Right ventricle myocardium superior (tissue), 1 donor: Measurements from ENCODE around the gene TXNIP. TPM values are rescaled to one million over a fixed set of nuclear protein-coding genes. Genes with fewer than 3 reads are reported as not detected.

ENCODE experiments used
- ATAC-seq: fragments of 200-7000 bp; cut with Tn5 transposase; one replicate; pipeline ENCODE4 v1.9.1; 2020; ENCODE audit warnings: mild to moderate bottlenecking; ENCODE audit not compliant: poor library complexity
- DNase-seq: peaks from one replicate; pipeline ENCODE4 v3.0.0-alpha.2; 2020
- intact Hi-C: fragments of 100-400 bp; cut with DNase I; formaldehyde crosslinking; loops from one replicate; pipeline ENCODE4 v1.11.2; 2022
- total RNA-seq: library from RNA; stranded (reverse); fragmentation: NEBNext Ultra II Directional; extraction: Animal tissue kit (Norgen Biotek cat#: 25700); gene quantifications from one replicate; pipeline ENCODE4 v1.2.1, GENCODE V29; 2021
- donor health status: DM: no; HTN: yes; CAD: no; lungs with severe emphysema.

The TXNIP gene
- total RNA-seq, 1 donor from 2014 or later: 980 TPM

DNA sequence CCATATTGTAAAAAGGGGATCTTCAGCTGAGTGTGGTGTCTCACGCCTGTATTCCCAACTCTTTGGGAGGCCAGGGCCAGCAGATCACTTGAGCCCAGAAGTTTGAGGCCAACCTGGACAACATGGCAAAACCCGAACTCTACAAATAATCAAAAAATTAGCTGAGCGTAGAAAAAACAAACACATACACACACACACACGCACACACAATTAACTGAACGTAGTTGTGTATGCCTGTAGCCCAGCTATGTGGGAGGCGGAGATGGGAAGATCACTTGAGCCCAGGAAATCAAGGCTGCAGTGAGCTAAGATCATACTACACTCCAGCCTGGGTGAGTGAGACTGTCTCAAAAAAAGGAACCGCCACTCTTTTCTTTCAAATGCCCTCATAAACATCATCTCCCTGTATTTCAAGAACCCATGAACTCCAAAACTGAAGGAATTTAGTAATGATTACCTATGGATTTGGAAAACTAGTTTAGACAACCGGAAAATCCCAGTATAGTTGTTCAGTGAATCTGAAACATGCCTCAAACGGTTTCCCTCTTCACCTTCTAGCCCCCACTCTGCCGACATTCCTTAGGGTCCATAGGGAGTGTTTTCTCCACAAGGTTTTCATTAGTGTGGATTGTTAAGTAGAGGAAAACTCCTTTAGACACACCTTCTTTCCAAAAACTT is 4.5 kb downstream of the TXNIP start:
- intact Hi-C loops: no loop called here
- ATAC-seq: peak; percentile 20
- DNase-seq: no peak

DNA sequence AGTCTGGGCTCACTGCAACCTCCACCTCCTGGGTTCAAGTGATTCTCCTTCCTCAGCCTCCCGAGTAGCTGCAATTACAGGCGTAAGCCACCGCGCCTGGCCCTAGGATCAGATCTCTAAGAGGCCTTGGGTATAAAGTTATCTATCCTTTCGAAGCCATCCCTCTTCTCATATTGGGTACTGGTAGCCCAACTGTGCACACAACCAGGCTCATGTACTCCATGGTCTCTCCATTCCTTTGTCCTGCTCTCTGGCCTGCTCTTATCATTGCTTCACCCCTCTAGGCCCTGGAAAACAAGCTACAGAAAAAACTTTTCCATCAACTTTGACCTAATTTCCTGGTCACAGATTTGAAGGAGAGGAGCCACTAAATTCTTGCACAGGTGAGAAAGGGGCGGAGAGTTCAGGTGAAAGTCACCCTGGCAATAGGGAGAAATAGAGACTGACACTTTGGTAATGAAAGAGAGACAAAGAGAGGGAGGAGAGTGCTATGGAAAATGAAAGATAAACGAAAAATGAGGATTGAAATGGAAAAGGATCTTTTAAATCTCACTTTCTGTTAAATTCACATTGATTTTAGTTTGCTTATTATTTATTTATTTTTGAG is 6.0 kb downstream of the TXNIP start:
- DNase-seq: no peak
- peak; percentile 5 for ATAC-seq
- intact Hi-C loops: no loop called here

DNA sequence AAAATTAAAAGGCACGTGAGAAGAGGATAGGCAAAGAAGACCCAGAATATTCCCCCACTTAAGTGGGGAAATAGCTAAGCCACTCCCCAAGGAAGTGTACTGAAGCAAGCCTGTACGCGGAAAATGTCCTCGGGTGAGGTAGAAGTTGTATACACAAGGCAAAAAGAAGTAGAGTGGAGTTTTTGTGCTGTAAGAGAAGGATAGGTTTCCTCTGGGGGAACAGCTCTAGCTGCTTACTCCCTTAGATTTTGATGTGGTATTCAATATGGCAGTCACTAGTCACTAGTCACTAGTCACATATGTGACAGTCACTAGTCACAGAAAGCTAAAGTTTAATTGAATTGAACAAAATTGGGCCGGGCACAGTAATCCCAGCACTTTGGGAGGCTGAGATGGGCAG is 7.6 kb downstream of the TXNIP start:
- intact Hi-C loops: no loop called here
- ATAC-seq (no peak), DNase-seq (no peak)

DNA sequence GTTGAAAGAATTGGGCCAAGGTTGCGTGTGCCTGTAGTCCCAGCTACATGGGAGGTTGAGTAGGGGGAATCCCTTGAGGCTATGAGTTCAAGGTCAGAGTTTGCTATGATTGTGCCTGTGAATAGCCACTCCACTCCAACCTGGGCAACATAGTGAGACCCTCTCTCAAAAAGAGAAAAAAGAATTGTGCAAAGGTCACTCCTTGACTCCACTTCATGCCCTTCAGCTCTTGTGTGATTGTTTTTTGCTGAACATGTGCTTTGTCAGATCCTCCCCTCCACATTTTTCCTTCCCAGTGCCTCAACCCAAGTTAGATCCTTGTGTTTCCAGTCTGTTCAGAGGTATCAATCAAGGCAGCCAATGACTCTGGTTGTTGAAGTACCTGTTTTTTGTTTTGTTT is 8.5 kb downstream of the TXNIP start:
- no peak for ATAC-seq
- intact Hi-C loops: no loop called here
- no peak for DNase-seq

DNA sequence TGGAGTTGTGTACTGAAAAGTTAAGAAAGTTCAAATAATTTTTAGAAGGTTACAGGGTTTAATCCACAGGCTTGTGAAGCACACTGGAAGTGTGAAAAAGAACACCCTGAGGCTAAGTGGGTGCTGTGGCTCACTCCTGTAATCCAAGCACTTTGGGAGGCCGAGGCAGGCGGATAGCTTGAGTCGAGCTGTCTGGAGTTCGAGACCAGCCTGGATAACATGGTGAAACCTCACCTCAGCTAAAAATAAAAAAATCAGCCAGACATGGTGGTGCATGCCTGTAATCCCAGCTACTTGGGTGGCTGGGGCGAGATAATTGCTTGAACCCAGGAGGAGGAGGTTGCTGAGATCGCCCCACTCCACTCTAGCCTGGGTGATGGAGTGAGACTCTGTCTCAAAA is 9.8 kb downstream of the TXNIP start:
- no peak for ATAC-seq
- DNase-seq: no peak
- intact Hi-C loops: no loop called here

DNA sequence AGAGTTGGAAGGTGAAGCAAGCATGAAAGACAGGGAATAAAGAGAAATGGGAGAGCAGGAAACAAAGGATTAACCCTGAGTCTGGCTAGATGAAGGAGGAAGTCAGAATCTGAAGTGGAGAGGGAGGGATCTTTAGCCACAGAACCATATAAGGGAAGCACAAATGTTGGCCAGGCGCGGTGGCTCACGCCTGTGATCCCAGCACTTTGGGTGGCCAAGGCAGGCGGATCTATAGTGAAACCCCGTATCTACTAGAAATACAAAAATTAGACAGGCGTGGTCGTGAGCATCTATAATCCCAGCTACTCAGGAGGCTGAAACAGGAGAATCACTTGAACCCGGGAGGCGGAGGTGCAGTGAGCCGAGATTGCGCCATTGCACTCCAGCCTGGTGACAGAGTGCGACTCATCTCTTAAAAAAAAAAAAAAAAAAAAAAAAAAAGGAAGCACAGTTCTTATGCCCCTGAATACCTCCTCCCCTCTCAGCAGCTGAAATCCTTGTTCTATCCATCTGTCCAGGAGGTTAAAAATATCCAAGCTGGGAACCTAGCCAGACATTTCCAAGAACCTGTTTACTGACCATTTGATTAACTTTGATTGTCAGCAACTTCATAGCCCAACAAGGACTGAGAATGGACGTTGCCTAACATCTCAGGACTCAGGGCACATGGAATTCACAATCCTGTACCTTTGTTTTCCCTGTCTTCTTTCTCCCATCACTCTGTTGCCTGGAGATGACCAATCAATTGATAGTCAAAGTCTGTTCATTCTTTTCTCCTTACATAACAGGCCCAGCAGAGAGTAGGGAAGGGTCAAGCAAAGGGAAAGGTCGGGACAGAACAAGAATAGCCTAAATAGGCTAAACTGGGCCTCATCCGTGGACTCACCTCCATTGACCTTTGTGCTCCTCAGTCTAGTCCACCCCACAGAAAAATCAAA is 10.6 kb downstream of the TXNIP start:
- DNase-seq: peak; percentile 78
- peak; percentile 47 for ATAC-seq
- intact Hi-C loops: no loop called here

DNA sequence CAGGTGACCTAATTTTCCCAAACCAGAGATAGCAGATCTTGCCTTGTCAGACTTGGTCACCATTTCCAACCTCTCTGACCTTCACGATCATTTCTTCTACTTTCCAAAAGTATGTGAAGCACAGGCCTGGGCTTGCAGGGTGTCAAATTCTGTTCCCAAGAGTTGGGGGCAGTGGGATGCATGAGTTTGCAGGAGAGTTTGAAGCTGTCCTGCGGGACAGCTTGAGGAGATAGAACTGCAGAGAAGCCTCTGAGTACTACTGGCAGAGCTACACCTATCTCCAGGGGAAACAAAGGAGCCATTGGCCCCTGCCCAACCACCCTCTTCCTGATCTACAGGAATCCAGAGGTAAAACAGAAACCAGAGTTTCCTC is 11.3 kb downstream of the TXNIP start:
- intact Hi-C loops: no loop called here
- DNase-seq (no peak), ATAC-seq (no peak)

DNA sequence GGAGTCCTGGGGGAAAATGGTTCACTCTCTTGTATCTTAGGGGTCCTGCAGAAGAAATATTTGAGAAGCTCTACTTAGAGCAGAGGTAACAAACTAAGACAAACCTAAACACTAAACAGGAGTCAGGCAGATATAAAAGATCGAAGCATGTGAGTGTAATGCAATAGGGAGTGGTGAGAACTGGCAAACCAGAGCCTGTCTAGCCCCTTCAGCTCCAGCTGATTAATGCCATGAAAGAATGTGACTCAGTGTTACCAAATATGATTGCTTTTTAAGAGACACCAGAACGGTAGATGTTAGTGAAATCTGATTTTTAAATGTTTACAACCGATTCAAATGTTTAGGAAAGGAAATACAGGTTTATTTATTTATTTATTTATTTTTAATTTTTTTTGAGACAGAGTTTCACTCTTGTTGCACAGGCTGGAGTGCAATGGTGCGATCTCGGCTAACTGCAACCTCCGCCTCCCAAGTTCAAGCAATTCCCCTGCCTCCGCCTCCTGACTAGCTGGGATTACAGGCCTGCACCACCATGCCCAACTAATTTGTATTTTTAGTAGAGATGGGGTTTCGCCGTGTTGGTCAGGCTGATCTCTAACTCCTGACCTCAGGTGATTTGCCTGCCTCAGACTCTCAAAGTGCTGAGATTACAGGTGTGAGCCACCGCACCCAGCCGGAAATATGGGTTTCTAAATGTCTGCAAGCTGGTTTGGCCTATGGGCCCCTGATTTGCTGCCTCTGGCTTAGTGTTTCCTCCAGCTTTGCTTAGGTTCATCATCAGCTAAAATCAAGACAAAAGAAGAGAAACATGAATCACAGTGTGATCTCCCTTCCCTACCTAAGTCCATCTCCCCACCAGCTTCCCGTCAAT is 12.2 kb downstream of the TXNIP start:
- ATAC-seq (no peak), DNase-seq (no peak)
- intact Hi-C loops: no loop called here

DNA sequence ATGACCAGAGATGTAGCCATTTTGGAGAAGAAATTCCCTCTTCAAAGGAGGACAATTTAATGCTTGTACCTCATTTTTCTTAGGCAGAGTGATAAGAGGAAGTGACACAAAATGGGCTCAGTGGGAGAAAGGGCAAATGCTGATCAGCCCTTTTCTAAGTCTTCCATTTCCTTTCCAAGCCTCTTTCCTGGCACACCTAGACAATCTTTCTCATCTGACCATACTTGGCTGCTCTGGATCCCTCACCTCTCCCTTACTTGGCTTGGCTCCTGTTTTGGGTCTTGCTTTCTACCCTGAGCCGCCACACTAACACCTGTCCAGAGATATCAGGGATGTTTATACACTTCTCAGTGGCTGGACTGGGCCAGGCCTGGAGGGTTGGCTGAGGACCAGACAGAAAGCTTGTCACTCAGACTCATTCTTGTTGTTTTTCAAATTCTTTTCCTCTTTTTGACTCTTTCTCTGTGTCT is 13.1 kb downstream of the TXNIP start:
- intact Hi-C loops: no loop called here
- DNase-seq (no peak), ATAC-seq (peak; percentile 5)

DNA sequence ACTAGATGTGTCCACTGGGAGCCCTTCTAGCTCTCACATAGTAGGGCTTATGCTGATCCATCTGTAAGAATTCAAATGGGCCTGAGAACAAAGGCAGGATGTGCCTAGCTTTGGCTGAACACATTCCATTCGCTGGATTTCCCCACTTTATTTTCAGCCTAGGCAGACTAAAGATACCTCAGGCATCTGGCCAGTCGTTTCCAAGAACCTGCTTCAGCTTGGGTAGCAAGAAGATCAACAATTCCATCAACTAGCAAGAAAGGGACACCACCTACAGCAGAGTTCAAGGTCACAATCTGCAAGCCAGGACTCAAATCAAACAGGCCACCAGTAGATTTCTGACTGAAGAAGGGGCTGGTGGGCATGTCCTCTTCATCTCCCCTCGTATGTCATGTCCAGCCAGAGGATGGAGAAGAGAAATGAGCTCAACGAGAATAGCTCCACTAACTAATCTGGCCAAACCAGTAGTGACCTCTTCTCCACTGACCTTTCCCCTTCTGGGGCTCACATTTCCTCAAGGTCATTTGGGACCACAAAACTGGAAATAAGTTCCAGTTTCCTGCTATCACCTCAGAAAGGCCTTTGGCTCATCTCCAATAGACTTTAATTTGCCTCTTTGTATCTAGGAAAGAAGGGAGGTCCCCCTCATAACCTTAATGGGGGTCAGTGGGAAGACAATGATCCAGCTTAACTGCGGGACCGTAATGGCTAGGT is 14.2 kb downstream of the TXNIP start:
- intact Hi-C loops: no loop called here
- DNase-seq (no peak), ATAC-seq (no peak)

DNA sequence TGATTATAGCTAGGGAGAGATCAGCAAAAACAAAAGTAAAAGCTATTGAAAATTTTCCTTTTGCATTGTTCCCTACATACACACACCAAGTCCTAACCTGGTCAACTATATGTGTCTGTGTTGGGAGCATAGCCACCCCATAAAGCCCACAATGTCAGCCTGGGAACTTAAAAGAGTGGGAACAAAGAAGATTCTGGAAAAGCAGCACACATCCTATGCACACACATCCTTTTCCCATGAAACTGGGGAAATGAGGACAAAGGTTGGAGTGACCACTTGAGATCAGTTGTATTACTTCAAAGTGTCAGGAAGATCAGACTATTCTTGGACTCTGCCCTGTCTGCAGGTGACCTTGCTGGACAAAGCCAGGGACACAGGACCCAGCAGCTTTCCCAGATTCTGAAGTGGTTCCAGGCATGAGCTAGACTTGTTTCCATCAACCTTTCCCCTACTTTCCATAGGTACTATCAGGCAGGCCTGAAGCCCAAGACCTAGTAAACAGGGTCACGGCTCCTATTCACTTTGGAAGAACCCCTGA is 15.9 kb downstream of the TXNIP start:
- no peak for DNase-seq
- peak; percentile 40 for ATAC-seq
- intact Hi-C loops: no loop called here

DNA sequence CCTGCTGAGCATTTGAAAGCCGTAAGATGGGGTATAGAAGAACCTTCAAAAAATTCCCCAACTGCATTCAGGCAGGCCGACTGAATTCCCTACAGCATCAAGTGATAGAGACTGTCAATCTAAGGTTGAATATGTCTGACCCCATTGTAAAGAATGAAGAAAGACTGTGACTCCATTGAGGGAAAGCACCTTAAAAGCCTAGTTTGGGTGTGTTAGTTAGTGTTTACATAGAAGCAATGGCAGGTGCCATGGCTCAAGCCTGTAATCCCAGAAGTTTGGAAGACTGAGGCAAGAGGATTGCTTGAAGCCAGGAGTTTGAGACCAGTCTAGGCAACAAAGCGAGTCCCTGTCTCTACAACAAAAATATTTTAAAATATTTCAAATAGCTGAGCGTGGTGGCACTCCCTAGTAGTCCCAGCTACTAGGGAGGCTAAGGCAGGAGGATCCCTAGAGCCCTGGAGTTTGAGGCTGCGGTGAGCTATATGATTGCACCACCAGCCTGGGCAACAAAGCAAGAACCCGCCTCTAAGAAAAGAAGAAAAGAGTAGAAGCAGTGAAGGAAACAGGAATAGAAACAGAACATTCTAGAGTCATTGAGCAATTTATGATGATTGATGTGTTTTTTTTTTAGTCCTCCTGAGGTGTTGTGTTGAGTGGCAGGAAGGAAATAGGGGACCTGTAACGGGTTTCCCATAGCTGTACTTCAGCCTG is 16.5 kb downstream of the TXNIP start:
- ATAC-seq: peak; percentile 4
- intact Hi-C loops: loop anchor here (10.0 kb wide), 1 partner anchor 65 kb away; the partner anchor contains the start of genes ITGA10 and PEX11B
- peak; percentile 69 for DNase-seq

DNA sequence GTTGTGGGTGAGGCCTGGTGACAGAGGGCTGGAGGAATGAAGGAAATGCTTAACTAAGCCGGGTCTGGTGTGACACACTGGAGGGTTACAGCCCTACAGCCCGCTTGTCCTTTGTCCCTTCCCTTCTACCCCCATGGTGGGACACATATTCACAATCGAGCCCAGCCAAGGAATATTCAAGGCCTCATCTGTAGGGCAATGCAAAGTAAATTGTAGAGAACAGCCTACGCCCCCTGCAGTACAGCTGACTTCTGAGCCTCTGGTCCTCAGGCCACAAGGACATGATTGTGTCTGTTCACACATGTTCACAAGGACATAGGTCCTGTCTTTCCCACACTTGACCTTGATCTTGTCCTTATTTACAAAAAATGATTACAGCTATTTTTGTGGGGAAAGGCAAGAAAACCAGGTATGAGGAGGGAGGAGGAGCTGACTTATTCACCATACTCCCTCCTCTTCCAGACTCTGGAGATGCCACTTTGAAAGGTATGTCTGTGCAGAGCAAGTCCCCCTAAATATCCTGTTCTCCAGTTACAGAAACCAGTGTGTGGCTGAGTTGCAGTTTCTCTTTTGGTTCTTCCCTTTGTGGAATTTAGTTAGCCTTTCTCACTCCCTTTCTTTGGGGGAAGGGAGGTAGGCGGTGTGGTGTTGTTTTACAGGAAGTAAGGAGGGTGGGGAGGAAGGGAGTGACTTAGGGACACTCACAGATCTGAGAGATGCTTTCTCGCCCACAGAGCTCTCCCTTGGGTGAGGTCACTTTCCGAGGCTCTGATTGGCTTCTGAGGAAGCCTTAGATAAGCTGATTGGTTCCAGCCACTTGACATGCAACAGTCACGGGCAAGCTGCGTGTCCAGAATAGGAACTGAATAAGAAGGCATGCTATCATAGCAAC is 17.3 kb downstream of the TXNIP start:
- DNase-seq (peak; percentile 95), ATAC-seq (peak; percentile 85)
- intact Hi-C loops: loop anchor here (10.0 kb wide), 1 partner anchor 64 kb away; the partner anchor contains the start of genes ITGA10 and PEX11B

DNA sequence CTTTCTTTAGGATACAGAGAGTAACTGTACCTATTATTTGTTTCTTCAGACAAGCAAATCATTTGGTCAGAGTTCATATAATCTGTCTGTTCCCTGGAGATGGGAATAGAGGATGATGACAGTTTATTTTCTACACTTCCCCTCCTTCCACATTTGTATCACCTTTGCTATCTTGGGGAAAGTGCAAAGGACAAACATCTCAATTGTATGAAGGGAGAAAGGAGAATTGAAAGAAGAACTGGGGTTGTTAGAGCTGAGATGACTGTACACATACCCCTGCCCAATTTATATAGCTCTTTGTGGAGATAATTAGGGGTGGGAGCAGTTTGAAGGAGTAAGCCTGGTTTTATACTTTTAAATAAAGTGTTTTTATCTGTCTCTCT is 17.9 kb downstream of the TXNIP start:
- intact Hi-C loops: loop anchor here (10.0 kb wide), 1 partner anchor 64 kb away; the partner anchor contains the start of genes ITGA10 and PEX11B
- no peak for ATAC-seq
- DNase-seq: no peak

DNA sequence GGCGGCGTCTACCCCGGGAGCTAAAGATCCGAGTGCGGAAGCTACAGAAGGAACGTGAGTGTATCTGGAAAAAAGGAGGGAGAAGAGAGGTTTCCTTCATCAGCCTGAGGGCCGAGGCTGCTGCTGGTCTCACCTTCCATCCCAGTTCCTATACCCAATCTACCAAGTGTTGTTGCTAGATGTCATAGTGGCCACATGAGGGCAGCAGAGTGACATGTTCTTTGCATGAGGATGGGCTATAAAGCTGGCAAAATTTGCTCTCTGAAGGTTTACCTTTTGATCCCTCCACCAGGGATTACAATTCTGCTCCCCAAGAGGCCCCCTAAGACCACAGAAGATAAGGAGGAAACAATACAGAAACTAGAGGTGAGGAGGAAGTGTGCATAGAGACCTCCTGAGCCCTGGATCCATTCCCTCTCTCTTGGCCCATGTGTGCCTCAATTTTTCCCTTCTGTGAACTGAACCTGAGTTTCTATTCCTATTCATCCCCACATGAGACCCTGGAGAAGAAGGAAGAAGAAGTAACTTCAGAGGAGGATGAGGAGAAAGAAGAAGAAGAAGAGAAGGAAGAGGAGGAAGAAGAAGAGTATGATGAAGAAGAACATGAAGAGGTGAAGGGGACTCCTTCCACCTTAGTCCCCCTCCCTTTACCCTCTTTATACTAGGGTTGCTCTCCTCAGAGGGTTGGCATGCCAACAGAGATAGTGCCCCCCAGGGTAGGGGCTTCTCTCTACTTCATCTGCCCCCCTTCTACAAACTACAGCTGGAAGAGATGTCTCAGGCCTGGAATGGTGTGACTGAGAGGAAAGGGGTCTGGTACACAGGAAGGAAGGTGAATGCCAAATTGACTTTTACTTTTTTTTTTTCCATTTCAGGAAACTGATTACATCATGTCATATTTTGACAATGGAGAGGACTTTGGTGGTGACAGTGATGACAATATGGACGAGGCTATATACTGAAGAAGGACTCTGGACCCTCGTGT is 18.6 kb downstream of the TXNIP start:
- intact Hi-C loops: loop anchor here (2.0 to 10.0 kb wide), 2 partner anchors 31 to 63 kb away; partner anchors contain the start of genes ITGA10 and PEX11B
- peak; percentile 39 for ATAC-seq
- DNase-seq: peak; percentile 74
